GM18909 (cell line): Measurements from ENCODE around the gene SPRR2A.
"Not testable (repeated sequence)": the region's sequence is repeated elsewhere in the genome, so short reads cannot be mapped to it uniquely, and the experiment has no call there.

Experiments
- ATAC-seq: cut with Tn5 transposase; IDR thresholded peaks from one replicate; pipeline ENCODE4 v1.9.1; 2021; ENCODE audit warnings: mild to moderate bottlenecking; ENCODE audit not compliant: unreplicated experiment, poor library complexity

The SPRR2A gene

DNA sequence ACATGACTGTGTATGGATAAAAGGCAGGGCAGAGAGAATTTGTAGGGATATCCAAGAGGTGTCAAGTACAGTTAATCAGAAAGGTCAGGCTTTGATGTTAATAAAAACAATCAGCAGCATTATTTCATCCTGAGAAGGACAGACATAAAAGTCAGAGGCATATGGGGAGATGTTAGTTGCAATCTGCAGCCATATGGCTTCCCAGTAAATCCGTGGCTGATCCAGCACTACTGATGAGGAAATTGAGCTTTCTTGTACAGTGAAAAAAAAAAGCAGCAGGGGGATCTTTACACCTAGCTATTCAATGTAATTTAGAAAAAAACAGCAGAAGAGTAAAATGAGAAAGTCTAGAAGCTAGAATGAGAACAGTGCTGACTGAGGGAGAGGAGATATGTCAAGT, 28.5 kb downstream of the SPRR2A start:
- ATAC-seq = no peak

DNA sequence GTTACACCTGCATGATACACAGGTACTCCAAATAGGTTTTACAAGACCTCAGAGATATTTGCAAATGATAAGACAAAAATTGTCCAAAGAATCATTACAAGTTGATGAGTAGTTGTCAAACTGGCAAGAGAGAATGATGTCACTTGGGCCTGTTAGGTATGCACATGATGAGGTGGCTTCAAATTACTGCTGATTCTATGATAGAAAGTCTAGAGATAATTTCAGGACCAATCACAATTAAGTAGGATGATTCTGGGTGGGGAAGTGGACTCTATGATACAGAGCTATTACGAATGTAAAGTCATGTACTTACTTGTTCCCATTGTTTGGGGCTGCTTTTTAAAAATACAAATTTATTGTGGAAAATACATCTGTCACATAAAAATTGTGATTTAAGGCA, 31.5 kb downstream of the SPRR2A start:
- no peak for ATAC-seq

DNA sequence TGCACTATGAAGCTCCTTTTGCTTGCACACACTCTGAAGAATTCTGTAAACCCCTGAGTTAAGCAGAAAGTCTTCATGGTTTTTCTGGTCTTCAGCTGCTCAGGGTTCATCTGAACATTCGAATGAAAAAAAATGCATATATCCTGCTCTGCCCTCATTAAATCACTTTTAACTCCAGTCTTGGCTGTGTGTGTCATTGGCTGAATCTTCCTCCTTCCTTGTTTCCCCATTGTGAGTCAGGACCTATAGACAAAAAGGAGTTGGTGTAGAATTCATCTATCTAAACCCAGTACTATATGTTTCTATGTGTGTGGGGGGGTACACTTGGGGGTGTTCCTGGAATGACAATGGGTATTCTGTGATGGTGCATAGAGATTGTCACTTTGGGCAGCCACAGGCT, 32.9 kb downstream of the SPRR2A start:
- no peak for ATAC-seq

DNA sequence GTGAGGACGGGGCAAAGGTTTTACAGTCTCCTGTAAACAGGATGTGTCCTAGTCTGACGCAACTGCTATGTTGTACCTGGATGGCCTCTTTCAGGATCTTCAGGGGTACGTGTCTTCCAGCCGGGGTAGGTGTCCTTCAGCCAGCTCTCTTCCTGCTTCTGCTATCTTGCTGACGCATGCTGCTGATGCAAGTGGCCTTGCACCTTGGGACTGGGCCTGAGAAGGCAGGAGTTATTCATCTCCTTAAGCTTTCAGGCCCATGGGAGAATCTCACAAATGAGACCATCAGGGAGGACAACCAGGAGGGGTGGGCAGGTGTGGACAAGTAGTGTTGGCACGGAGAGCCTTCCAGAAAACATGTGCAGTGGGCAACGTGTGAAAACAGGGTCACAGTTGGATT, 34.2 kb downstream of the SPRR2A start:
- no peak for ATAC-seq

DNA sequence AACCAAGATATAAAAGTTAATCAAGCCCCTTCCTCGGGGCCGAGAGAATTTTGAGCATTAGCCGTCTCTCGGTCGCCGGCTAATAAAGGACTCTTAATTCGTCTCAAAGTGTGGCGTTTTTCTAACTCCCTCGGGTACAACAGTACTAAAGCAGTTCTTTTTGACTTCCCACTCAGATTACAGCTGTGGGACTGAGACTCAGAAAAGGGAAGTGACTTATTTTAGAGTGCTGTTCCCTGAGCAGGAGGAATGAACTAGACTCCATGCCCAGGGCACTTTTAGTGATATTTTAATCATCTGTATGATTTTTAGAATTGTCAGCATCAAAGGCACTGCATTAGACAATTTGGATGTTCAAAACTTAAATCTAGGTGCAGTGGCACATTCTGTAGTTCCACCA, 35.0 kb downstream of the SPRR2A start:
- ATAC-seq = not testable (repeated sequence)

DNA sequence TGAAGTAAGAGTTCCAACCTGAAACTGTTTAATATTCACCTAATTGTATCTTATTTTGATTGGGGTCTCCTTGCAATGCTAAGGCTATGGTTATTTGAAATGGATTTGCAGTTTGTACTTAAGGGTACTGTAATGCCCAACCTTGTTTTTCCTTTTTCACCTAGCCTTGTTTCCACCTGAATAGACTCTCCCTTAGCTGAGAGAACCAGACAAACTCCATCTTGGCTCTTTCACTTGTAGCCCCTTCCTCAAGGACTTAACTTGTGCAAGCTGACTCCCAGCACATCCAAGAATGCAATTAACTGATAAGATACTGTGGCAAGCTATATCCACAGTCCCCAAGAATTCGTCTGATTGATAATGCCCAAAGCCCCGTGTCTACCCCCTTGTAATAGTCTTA, 35.5 kb downstream of the SPRR2A start:
- not testable (repeated sequence) for ATAC-seq

DNA sequence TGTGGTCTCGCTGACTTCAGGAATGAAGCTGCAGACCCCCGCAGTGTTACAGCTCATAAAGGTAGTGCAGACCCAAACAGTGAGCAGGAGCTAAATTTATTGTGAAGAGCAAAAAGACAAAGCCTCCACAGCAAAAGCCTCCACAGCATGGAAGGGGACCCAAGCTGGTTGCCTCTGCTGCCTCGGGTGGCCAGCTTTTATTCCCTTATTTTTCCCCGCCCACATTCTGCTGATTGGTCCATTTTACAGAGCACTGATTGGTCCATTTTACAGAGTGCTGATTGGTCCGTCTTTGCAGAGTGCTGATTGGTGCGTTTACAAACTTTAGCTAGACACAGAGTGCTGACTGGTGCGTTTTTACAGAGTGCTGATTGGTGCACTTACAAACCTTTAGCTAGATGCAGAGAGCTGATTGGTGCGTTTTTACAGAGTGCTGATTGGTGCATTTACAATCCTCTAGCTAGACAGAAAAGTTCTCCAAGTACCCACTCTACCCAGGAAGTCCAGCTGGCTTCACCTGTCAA, 46.0 kb downstream of the SPRR2A start:
- ATAC-seq = not testable (repeated sequence)
